ENCODE data around the gene FOXL3. TPM values are rescaled to one million over a fixed set of nuclear protein-coding genes. Genes with fewer than 3 reads are reported as not detected.

The FOXL3 gene
- total RNA-seq, 3 donors from 2014 or later: not detected

- H3K9me3 ChIP-seq: no peaks in the 10 kb centered on the region
- no peaks in the 10 kb centered on the region for H3K27me3 ChIP-seq
- no peak overlapping the region for H3K4me3 ChIP-seq
- no peak for DNase-seq (ENCODE audit: low spot score in 2 of 2)
- no peaks in the 10 kb centered on the region for H3K36me3 ChIP-seq
- H3K27ac ChIP-seq: peak overlapping the region; percentile 42 to 71
- no peak for TF ChIP-seq POLR2AphosphoS5 (IDR thresholded peaks at IDR 0.05)
- TF ChIP-seq POLR2A (IDR thresholded peaks at IDR 0.05): no peak
- no peak for TF ChIP-seq CTCF (IDR thresholded peaks at IDR 0.05)
- H3K4me1 ChIP-seq: no peaks in the 10 kb centered on the region
- intact Hi-C loops (cut with DNase I; ENCODE audit: low total_unique reads): no loop called here
These were observed 44.2 kb upstream of the FOXL3 start for GRCh38 chr7:245574-246295.

GRCh38 chr7:246451-246850 is 43.5 kb upstream of the FOXL3 start:
- intact Hi-C loops (cut with DNase I; ENCODE audit: low total_unique reads): no loop called here
- TF ChIP-seq CTCF (IDR thresholded peaks at IDR 0.05): no peak
- no peak for TF ChIP-seq POLR2AphosphoS5 (IDR thresholded peaks at IDR 0.05)
- TF ChIP-seq POLR2A (IDR thresholded peaks at IDR 0.05): no peak
- H3K4me1 ChIP-seq: no peaks in the 10 kb centered on the region
- H3K27ac ChIP-seq: peak overlapping the region in 1 of 2 donors; percentile 3
- H3K9me3 ChIP-seq: no peaks in the 10 kb centered on the region
- H3K27me3 ChIP-seq: no peaks in the 10 kb centered on the region
- no peak for DNase-seq (ENCODE audit: low spot score in 2 of 2)
- no peaks in the 10 kb centered on the region for H3K36me3 ChIP-seq
- H3K4me3 ChIP-seq: no peak overlapping the region

GRCh38 chr7:247181-247580 is 42.8 kb upstream of the FOXL3 start:
- no peak overlapping the region for H3K4me3 ChIP-seq
- H3K36me3 ChIP-seq: no peaks in the 10 kb centered on the region
- DNase-seq (ENCODE audit: low spot score in 2 of 2): no peak
- no peaks in the 10 kb centered on the region for H3K4me1 ChIP-seq
- intact Hi-C loops (cut with DNase I; ENCODE audit: low total_unique reads): no loop called here
- no peaks in the 10 kb centered on the region for H3K9me3 ChIP-seq
- TF ChIP-seq CTCF (IDR thresholded peaks at IDR 0.05) (no peak), POLR2AphosphoS5 (IDR thresholded peaks at IDR 0.05) (no peak), POLR2A (IDR thresholded peaks at IDR 0.05) (no peak)
- peak overlapping the region in 1 of 2 donors; percentile 3 for H3K27ac ChIP-seq
- H3K27me3 ChIP-seq: no peaks in the 10 kb centered on the region

- Histone ChIP-seq H3K9me3 (no peaks in the 10 kb centered on the region), H3K27ac (no peak overlapping the region), H3K4me3 (no peak overlapping the region), H3K27me3 (no peaks in the 10 kb centered on the region), H3K36me3 (no peaks in the 10 kb centered on the region), H3K4me1 (no peaks in the 10 kb centered on the region)
- DNase-seq (ENCODE audit: low spot score in 2 of 2): no peak
- intact Hi-C loops (cut with DNase I; ENCODE audit: low total_unique reads): no loop called here
- no peak for TF ChIP-seq POLR2A (IDR thresholded peaks at IDR 0.05)
- no peak for TF ChIP-seq POLR2AphosphoS5 (IDR thresholded peaks at IDR 0.05)
- TF ChIP-seq CTCF (IDR thresholded peaks at IDR 0.05): no peak
These were observed 42.3 kb upstream of the FOXL3 start for GRCh38 chr7:247636-248035.

GRCh38 chr7:248732-249435 is 41.1 kb upstream of the FOXL3 start:
- H3K4me1 ChIP-seq: no peaks in the 10 kb centered on the region
- H3K4me3 ChIP-seq: no peak overlapping the region
- H3K9me3 ChIP-seq: no peaks in the 10 kb centered on the region
- no peak for DNase-seq (ENCODE audit: low spot score in 2 of 2)
- intact Hi-C loops (cut with DNase I; ENCODE audit: low total_unique reads): no loop called here
- H3K36me3 ChIP-seq: no peaks in the 10 kb centered on the region
- no peak overlapping the region for H3K27ac ChIP-seq
- TF ChIP-seq CTCF (IDR thresholded peaks at IDR 0.05) (no peak), POLR2A (IDR thresholded peaks at IDR 0.05) (no peak), POLR2AphosphoS5 (IDR thresholded peaks at IDR 0.05) (no peak)
- H3K27me3 ChIP-seq: no peaks in the 10 kb centered on the region

Data from breast epithelium (tissue), 4 donors.